ENCODE data around the gene ZCCHC7.

ZCCHC7 gene

DNA sequence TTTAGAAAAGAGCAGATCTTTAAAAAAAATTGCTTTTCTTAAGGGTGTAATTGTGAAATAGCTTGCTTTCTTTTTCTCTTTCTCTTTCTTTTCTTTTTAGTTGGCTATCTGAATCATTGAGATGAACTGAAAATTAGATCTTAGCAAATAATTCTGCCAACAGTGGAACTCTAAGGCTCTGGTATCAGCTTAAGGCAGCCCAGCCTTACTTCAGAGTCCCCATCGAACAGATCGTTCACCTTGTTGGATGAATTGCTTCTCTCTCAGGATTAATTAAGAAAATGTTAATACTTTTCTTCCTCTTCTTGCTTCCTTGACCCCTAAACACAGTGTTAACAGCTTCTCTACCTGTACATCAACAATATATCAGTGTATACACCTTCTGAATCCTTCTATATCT is 92.1 kb downstream of the ZCCHC7 start:
- no peak for DNase-seq

DNA sequence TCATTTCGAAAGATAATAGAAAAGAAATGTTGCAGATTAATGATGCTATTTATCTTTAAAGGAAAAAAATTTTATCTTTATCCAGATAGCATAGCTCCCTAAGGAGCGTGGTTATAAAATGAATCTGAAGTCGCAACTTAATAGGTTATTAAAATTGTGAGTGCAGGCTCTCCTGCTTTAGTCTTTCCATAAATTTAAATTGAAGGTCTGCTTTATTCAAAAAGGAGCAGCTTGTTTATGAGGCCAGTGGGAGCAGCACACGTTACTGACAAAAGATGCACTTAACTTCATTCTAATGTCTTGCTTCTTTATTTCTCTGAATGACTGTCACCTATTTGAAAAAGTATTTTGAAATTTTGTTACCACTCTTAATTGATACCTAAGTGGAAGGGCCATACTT is 95.0 kb downstream of the ZCCHC7 start:
- no peak for DNase-seq

DNA sequence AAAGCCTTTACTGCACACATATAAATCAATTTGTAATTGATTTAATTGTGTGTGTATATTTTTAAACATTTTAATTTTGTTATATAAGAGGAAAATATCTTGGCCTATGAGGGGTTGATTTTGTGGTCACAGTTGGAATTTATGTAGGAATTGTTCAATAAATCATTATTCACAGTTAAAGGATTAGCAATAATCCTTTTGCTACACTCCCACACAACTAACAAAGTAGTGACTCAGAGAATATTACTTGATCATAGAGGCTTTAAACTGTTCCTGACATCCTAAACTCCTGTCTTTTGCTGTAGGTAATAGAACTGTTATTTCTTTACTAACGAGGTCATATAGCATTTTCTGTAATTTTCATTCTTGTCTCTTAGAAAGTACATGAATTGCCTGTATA is 95.5 kb downstream of the ZCCHC7 start:
- DNase-seq: no peak

DNA sequence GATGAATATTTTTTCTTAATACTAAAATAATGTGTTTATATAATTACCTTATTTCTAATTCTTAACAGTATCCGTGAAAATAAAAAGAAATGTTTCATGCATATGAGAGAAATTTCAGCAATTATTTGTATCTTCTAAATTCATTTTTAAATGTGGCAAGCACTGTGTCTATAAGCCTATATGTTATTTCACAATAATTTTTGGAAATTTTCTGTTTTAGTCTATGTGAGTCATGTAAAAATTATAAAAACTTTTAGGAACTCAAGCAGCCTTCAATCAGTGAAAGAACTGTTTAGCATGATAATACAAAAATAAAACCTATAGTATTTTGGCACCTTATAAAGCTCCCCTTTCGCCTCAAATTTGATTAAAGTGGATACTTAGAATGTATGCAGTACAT is 96.8 kb downstream of the ZCCHC7 start:
- DNase-seq: no peak

DNA sequence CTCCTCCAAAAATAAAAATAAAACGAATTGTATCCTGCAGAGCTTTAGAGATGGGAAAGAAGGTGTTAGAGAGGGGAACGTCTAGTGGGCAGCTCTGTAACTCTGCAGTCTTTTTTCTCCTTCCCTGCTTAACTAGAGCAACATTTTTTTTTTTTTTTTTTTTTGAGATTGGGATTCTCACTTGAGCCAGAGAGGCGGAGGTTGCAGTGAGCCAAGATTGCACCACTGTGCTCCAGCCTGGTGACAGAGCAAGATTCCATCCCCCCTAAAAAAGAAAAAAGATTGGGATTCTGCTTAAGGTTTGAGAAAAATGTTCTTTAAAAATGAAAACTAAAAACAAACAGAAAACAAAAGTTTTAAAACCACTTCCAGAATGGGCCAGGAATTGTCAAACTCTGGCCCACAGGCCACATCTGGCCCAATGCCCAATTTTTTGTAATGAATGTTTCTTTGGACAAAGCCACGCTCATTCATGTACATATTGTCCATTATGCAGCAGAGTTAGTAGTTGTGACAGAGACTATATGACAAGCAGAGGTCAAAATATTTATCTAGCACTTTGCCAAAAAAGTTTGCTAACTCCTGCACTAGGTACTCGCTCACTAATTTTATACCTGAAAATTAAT is 98.5 kb downstream of the ZCCHC7 start:
- DNase-seq: no peak

DNA sequence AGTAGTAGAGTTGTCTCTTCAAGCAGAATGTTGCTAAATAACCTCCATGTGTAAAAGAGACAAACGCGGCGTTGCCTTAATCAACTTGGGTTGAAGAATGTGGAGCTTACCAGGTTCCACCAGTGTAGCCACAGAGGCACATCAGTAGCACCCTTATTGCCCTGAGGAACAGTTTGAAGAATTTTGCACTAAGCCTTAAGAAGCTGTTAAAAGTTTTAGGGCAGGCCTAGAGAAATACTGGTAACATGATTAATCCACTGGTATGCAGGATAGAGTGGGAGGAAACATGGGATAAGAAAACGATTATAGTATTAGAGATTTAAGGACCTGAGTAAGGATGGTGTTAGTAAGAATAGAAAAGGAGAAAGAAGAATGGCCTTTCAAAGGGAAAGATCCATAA is 100.6 kb downstream of the ZCCHC7 start:
- no peak for DNase-seq

DNA sequence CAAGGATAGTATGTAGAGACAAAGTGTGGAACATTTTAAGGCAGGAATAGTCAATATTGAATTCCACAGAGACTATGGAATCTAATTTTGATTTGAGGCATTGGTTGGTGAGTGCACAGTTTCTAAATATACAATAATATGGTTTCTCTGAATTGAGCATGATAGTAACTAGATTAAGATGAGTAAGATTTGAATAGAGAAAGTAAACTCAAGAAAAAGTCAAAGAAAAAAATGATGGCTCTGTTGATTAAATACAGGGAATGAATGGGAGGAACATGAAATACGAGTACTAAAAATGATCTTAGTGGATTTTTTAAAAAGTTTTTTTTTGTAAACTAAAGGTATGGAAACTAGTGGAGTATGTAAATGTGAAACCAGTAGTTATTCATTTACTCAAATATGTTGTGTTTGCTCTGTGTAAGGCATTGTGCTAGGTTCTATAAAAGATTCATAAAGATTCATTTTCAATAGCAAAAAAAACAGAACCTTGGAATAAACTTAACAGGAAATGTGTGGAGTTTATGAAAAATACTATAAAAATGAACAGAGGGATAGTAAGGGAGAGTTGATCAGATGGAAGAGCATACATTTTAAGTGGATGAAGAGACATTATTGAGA is 101.2 kb downstream of the ZCCHC7 start:
- no peak for DNase-seq

DNA sequence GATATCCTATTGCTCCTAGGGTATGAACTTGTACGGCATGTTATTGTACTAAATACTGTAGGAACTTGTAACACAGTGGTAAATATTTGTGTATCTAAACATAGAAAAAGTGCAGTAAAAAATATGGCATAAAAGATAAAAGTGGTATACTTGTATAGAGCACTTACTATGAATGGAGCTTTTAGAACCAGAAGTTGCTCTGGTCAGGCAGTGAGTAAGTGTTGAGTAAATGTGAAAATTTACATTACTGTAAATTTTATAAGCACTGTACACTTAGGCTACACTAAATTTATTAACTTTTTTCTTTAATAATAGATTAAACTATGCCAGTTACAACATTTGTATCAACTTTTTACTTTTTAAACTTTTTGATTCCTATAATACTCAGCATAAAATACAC is 109.1 kb downstream of the ZCCHC7 start:
- DNase-seq: no peak

DNA sequence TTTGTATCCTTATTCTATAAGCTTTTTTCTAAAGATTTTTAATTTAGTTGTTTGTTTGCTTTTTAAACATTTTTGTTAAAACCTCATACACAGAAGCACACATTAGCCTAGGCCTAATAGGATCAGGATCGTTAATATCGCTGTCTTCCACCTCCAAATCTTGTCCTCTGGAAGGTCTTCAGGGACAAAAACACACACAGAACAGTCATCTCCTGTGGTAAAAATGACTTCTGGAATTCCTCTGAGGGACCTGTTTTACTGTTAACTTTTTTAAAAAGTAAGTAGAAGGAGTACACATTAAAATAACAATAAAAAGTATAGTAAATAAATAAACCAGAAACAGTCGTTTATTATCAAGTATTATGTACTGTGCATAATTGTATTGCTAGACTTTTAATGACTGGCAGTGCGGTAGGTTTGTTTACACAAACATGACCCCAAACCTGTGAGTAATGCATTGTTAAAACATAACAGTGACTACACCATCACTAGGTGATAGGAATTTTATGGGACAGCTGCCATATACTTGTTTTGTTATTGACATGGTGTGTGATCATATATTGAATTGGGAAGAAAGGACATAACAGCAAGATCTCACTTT is 109.6 kb downstream of the ZCCHC7 start:
- DNase-seq: no peak

DNA sequence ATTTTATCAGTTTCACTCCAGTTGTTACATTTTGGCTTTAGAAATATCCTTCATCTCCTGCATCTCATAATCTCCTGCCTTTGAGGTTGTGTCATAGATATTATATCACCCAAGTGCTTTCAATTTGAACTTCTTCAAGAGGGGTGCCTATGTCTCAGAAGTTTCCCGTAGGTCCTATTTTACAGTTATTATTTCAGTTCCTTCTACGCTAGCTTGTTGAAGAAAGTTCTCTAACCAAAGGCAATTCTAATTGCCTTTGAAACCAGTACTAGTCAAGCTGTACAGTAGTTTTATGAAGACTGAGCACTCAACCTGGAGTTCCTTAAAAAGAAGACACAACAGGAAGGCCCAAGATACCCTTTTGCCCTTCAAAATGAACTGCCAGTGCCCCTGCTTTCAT is 116.4 kb downstream of the ZCCHC7 start:
- DNase-seq: no peak

DNA sequence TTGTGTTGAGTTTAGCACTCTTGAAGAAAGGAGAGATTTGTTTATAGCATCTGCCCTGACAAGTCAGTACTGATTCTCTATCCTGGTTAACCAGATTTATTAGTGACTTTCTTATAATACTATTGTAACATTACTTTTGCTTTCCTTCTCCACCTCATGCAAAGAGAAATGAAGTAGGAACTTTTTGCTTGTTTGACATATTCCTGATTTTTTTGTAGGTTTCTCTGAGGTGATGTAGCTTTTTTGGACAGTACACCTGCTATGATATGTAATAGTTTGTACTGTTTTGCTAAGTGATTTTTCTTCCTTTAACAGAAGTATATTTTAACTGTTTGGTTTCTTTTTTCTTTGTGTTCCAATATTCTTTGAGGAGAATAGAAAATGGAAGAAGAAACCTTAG is 117.7 kb downstream of the ZCCHC7 start:
- no peak for DNase-seq

DNA sequence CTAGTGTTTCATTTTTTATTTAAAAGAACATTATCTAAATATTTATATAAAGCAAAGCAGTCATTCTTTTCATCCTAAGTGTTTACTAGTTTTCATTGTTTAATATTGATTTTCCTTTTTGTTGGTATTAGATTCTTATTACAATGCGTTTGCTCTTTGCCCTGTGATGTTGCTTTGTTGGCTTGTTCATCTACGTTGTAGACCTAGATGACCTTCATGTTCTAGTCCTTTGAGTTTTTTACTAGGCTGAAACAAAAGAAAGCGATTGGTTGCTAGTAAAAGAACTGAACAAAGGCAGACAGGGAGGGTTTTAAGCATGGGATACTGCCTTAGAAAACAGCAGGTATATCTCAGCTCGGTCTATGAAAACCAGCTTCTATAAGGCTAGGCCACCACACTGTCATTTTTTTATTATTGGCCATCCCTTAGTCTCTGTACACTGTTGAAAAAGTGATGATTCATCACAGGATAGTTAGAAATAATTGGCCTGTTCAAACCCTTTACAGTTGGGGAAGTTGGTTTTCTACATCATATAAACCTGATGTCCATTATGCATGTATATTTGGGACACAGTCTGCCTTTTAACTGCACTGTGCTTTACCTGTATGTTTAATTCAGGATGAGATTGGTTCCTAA is 119.0 kb downstream of the ZCCHC7 start:
- no peak for DNase-seq

DNA sequence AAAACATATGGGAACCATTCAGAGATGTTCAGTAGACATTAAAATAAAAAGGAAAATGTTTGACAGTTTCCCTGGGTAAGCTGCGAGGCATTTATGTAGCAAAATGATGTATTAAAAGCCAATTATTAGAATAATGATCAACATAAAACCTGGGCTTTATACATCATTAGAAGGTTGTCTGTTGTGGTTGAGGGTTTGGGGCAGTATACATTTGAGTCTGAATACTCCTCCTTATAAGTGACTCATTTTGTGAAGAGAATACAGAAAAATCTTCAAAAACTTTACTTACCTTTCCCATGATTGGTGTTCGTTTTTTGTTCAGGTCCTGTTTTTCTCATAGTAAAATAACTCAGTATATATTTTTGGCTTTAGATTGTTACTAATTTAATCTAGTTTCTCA is 119.5 kb downstream of the ZCCHC7 start:
- no peak for DNase-seq

DNA sequence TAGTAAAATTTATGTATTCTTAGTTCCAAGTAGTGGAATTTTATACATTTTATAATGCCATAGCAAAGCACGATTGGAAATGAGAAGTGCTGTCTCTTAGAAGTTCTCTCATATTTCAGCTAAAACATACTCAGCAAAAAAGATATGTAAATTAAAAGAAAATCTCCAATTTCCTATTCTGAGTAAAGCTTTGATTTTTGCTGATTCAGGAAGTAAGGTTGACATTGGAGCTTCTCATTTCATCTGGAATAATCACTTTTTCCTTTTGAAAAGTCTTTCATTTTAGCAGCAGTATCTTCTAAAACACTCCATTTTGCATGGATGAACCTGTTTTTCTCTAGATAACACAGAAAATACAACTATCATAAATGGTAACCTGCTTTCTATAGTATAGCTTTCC is 121.0 kb downstream of the ZCCHC7 start:
- DNase-seq: no peak

DNA sequence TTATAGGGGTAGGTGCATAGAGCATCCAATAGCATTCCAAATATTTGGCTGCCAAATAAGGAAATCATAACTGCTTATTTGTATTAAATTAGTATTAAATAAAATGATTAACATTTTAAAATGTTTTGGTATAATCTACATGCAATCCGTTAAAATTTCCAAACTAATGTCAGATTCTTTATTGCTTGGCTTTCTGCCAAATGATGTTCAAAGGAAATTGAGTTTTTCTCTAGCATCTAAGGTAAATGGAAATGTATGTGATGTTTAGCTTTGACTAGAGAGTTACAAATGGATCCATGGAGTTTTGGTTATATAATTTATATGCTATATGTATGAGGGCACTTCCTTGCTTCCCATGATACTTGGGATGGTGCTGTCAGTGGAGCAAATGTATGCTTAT is 121.7 kb downstream of the ZCCHC7 start:
- no peak for DNase-seq

DNA sequence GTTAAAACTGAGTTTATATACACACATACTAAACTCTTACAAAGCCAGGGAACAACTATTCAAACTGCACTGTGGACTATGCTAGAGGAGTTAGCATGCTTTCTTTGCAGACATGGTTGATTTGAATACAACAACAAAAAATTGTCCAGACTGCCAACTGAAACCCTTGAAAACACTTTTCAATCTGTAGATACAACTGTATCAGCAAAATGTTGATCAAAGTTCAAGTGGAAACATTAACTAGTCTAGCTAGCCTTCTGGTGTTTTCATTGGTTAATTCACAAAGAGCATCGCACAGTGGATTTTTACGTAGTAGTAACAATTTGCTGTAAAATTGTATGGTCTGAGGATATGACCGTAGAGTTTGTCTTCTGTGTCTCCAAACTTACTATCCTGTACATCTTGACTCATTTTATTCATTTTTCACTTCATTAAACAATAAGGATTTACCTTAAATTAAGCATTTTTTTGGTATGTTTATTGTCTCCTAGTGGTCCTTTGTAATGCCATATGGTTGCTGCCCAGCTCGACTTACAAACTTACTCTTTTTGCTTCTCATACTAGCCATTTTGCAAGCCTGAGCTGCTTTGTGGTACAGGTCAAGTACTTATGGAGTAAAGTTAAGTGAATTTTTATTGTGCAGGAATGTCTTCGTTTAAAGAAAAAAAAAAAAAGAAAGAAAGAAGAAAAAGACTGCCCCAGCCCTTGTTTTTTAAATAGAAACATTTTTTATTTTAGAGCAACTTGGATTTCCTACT is 123.4 kb downstream of the ZCCHC7 start:
- no peak for DNase-seq

DNA sequence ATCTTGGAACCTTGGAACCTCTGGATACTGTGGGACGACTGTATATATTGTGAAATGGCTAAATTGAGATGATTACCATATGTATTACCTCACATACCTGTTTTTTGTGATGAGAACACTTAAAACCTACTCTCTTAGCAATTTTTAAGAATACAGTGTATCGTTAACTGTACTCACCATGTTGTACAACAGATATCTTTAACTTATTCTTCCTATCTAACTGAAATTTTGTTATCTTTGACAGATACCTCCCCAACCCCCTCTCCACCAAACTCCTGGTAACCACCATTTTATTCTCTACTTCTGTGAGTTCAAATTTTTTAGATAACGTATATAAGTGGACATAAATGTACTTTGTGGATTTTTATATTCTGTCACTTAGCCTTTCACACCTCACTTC is 126.5 kb downstream of the ZCCHC7 start:
- no peak for DNase-seq

DNA sequence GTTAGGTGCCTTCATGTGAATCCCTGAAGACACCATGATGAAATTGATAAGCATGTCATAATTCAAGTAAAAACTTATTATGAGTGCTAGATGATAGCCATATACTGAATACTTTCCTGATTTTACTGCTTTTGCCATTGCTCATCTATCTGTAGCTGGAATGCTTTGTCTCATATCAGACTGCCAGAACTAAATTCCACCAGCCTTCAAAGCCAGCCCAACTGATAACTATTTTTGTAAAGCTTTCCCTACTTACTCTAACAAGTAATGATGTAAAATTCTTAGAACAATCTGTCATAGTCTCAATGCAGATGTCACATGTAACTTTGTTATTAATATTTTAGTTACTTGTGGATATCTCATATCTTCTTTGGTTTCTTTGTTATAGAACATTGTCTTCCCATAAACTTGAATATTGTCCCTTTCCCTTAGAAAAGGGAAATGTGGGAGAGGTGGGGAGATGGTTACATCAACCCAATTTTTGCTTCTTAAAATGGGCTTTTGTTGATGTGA is 128.3 kb downstream of the ZCCHC7 start:
- DNase-seq: no peak

DNA sequence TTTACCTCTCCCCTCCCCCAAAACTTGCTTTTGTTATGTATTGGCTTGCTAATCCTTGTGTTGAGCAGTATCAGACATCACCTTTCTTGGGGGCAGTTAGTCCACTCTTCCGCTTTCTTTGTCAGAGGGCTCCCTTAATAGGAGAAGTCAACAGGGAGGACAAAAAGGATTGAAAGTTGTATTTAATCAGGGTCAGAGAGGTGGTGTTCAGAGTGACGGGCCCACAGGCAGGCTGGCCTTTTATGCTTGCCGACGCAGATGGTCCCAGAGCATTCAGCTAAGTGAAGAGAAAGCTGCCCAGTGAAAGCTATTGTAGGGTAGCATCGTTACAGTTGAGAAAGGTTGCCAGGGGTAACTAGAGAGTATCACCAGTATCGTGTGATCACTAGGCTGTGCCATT is 131.1 kb downstream of the ZCCHC7 start:
- no peak for DNase-seq

DNA sequence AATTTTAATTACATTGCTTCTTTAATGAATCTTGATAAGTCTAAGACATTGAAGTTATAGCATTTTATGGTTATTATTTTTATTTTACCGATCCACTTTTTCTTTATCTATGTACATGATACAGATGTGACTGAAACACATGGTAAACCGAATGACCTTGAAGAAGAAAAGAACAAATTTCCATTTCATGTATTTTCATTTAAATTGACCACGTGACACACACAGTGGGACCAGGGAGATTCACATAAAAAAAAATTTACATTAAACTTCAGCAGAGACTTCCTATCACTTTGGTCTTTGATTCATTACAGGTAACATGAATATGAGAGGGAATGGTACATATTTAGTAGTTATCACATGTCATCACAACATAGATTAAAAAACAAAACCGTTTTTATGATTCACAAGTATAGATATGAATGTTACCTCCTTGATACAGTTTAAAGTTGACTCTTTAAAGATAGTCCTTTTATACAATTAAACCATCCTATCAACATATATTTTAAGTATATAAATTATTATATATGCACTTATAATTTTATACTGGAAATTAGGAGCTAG is 133.1 kb downstream of the ZCCHC7 start:
- no peak for DNase-seq

DNA sequence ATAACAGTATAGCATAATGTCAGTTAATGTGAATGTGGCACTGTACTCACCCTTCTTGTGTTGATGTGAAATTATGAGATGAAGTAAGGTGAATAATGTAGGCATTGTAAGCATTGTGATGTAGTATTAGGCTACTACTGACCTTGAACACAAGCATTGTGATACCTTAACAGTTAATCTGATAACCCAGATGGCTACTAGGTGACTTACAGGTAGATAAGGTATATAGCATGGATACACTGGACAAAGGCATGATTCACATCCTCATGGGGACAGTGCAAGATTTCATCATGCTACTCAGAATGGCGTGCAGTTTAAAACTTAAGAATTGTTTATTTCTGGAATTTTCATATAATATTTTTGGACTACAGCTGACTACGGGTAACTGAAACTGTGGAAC is 134.8 kb downstream of the ZCCHC7 start:
- DNase-seq: no peak

DNA sequence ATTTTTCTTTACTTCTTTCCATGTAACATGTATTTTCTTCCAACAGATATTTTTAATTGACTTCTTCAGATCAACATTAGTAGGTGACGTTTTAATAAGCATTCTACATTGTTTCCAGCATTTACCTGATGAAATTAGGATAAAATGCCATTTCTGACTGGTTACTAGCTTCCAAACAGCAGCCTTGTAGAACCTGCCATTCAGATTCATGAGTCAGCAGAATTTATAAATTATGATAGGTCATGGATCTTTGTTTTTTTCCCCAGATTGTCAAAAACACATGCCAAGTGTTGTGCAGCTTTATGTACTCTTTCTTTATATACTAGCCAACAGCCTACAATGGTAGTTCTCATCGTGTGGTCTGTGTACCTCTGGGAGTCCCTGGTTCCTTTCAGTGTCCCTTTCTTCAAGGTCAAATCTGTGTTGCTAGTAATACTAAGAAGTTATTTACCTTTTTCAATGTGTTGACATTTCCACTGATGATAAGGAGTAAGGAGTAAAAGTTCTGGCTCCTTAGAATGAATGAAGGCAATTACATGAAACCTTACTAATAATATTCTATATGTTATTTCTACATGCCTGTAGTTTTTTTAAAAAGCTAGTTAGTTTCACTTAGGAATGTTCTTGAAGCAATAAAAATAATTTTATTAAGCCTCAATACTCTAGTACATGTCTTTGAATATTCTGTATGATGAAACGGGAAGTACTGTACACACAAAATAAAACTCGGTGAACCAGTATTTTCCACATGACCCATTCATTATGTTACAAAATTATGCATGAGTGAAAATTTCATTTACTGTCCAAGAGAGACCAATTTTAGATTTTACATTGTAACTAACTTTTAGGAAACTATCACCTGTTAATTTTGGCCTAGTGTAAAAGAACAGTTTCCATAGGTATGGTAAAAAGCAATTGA is 135.8 kb downstream of the ZCCHC7 start:
- DNase-seq: no peak
